Peyer's patch (tissue), 4 donors: ENCODE measurements around the gene PYDC2.

Experiments used
- CTCF ChIP-seq, 6 experiments: fragments of 450-650 bp in 4 of 6; fragments of 200-600 bp in 2 of 6; sonication (generic) in 1 of 6; IDR thresholded peaks; one replicate each; pipeline ENCODE4 v1.5.1; 2017 to 2019; ENCODE audit warnings: antibody characterized with exemption in 6 of 6, mild to moderate bottlenecking in 3 of 6, moderate library complexity in 1 of 6
- POLR2A ChIP-seq, 2 donors: fragments of 450-650 bp; IDR thresholded peaks; one replicate each; pipeline ENCODE4 v1.5.1; 2017; ENCODE audit warnings: antibody characterized with exemption in 2 of 2, mild to moderate bottlenecking in 2 of 2, moderate library complexity in 2 of 2

- no peak for TF ChIP-seq CTCF (IDR thresholded peaks at IDR 0.05)
- TF ChIP-seq POLR2A (IDR thresholded peaks at IDR 0.05) = no peak
Measured at GRCh38 chr3:191417457-191417729, 43.6 kb upstream of the PYDC2 start.
